Endothelial cell of umbilical vein (primary cell): ENCODE results near the gene ARHGAP10. TPM values are rescaled to one million over a fixed set of nuclear protein-coding genes. Genes with fewer than 3 reads are reported as not detected.

Experiments used
- BruUV-seq: library from RNA; stranded (reverse); fragments of 400-500 nt; replicated peaks from 2 replicates; lab custom pipeline; 2021; lab: Mats Ljungman, UMichigan
- CTCF ChIA-PET: fragments of 300-600, 350-600 bp; sonication (Branson Sonifier 250); formaldehyde crosslinking; loops from one replicate; lab custom pipeline; 2021; ENCODE audit warnings: antibody characterized with exemption, inconsistent platforms; lab: Charles Lee
- POLR2A ChIA-PET: fragments of 300-600, 350-600 bp; sonication (Branson Sonifier 250); formaldehyde crosslinking; loops from one replicate; lab custom pipeline; 2021; ENCODE audit warnings: antibody characterized with exemption, inconsistent platforms; lab: Charles Lee
- DNase-seq: peaks from one replicate; pipeline ENCODE4 v3.0.0-alpha.2; 2011; ENCODE audit warnings: low read depth, low spot score
- FAIRE-seq: peaks from 2 replicates; lab custom pipeline; 2011; peaks lifted over from hg19 to GRCh38; lab: Jason Lieb, UNC
- H2AFZ ChIP-seq: 2 replicates; pipeline ENCODE4 v1.6.0; 2012; ENCODE audit warnings: low read depth, low read length, control low read depth, inconsistent platforms
- H3K27ac ChIP-seq: 2 replicates; pipeline ENCODE4 v1.5.1; 2011; ENCODE audit warnings: low read depth, mild to moderate bottlenecking, control low read depth, low read length, moderate library complexity; ENCODE audit not compliant: insufficient read depth
- H3K27me3 ChIP-seq, 2 experiments: 2 replicates each; pipeline versions ENCODE4 v1.6.0 to v1.6.1; 2011; ENCODE audit warnings: low read length in 2 of 2, mixed read lengths in 1 of 2; ENCODE audit not compliant: control insufficient read depth in 2 of 2, insufficient read depth in 2 of 2
- H3K36me3 ChIP-seq, 2 experiments: 2 replicates in 1 of 2; 3 replicates in 1 of 2; pipeline ENCODE4 v1.5.1; 2011; ENCODE audit warnings: low read length in 2 of 2, mild to moderate bottlenecking in 1 of 2, moderate library complexity in 1 of 2; ENCODE audit not compliant: control insufficient read depth in 2 of 2, insufficient read depth in 2 of 2; ENCODE audit errors: extremely low read depth in 1 of 2
- H3K4me1 ChIP-seq: 3 replicates; pipeline ENCODE4 v1.5.1; 2011; ENCODE audit warnings: mild to moderate bottlenecking, low read length; ENCODE audit not compliant: control insufficient read depth, insufficient read depth; ENCODE audit errors: extremely low read depth
- H3K4me2 ChIP-seq: 2 replicates; pipeline ENCODE4 v1.6.1; 2011; ENCODE audit warnings: low read length, control low read depth, mixed read lengths; ENCODE audit not compliant: insufficient read depth
- H3K4me3 ChIP-seq, 3 experiments: fragments of 200-600 bp in 1 of 3; sonication (generic), shearing (Covaris generic) in 1 of 3; replicated peaks in 1 of 3; 2 replicates each; pipeline ENCODE4 v1.5.1; 2011 to 2016; ENCODE audit warnings: control low read depth in 3 of 3, low read length in 3 of 3, mild to moderate bottlenecking in 2 of 3, inconsistent platforms in 1 of 3, low read depth in 1 of 3, moderate library complexity in 1 of 3; ENCODE audit not compliant: insufficient read depth in 1 of 3
- H3K79me2 ChIP-seq: 2 replicates; pipeline ENCODE4 v1.6.0; 2012; ENCODE audit warnings: low read length, inconsistent platforms; ENCODE audit not compliant: control insufficient read depth, insufficient read depth
- H3K9ac ChIP-seq: replicated peaks from 2 replicates; pipeline ENCODE3; 2011; ENCODE audit warnings: low read length, control low read depth; ENCODE audit not compliant: insufficient read depth; ENCODE audit errors: extremely low read depth
- H3K9me1 ChIP-seq: replicated peaks from 3 replicates; pipeline ENCODE4 v1.6.0; 2011; ENCODE audit warnings: mild to moderate bottlenecking, low read length; ENCODE audit not compliant: control insufficient read depth, insufficient read depth; ENCODE audit errors: extremely low read depth
- H3K9me3 ChIP-seq: replicated peaks from 2 replicates; pipeline ENCODE4 v1.5.1; 2012; ENCODE audit warnings: low read length, inconsistent platforms; ENCODE audit not compliant: control insufficient read depth, insufficient read depth
- H4K20me1 ChIP-seq: replicated peaks from 2 replicates; pipeline ENCODE3; 2011; ENCODE audit warnings: mild to moderate bottlenecking, low read length; ENCODE audit not compliant: control insufficient read depth, insufficient read depth; ENCODE audit errors: extremely low read depth
- CTCF ChIP-seq, 2 donors: IDR thresholded peaks; 1 replicate in 1 of 2; 2 replicates in 1 of 2; pipeline ENCODE4 v1.5.1; 2011; ENCODE audit warnings: low read length in 2 of 2, mild to moderate bottlenecking in 2 of 2, moderate library complexity in 2 of 2, control low read depth in 1 of 2, inconsistent platforms in 1 of 2, low read depth in 1 of 2; ENCODE audit not compliant: insufficient read depth in 1 of 2; ENCODE audit errors: extremely low read depth in 1 of 2
- EZH2 ChIP-seq: IDR thresholded peaks from 2 replicates; pipeline ENCODE4 v1.6.1; 2012; ENCODE audit warnings: borderline replicate concordance, low read depth, mild to moderate bottlenecking, moderate library complexity, low read length, inconsistent platforms; ENCODE audit not compliant: severe bottlenecking
- FOS ChIP-seq: IDR thresholded peaks from 2 replicates; pipeline ENCODE4 v1.6.1; 2011; ENCODE audit warnings: mild to moderate bottlenecking, low read length, moderate library complexity, borderline replicate concordance; ENCODE audit not compliant: insufficient read depth
- GATA2 ChIP-seq: IDR thresholded peaks from 2 replicates; pipeline ENCODE4 v1.7.0; 2011; ENCODE audit warnings: low read depth, mild to moderate bottlenecking, moderate library complexity, mixed read lengths, low read length; ENCODE audit not compliant: insufficient read length, insufficient read depth
- JUN ChIP-seq: IDR thresholded peaks from 2 replicates; pipeline ENCODE4 v1.6.1; 2011; ENCODE audit warnings: borderline replicate concordance, low read depth; ENCODE audit not compliant: insufficient read length, insufficient read depth
- MAX ChIP-seq: IDR thresholded peaks from 2 replicates; pipeline ENCODE4 v1.6.1; 2011; ENCODE audit not compliant: insufficient read depth, insufficient read length
- MYC ChIP-seq: IDR thresholded peaks from one replicate; pipeline ENCODE4 v1.6.1; 2011; ENCODE audit warnings: mild to moderate bottlenecking, low read depth, low read length
- POLR2A ChIP-seq: IDR thresholded peaks from 2 replicates; pipeline ENCODE4 v1.6.1; 2012; ENCODE audit warnings: low read depth, mild to moderate bottlenecking, control low read depth, low read length
- POLR2AphosphoS5 ChIP-seq: IDR thresholded peaks from 2 replicates; pipeline ENCODE4 v1.6.1; 2012; ENCODE audit warnings: low read depth, mild to moderate bottlenecking, control low read depth, low read length, moderate library complexity; ENCODE audit not compliant: insufficient read depth
- dilution Hi-C: fragments of 300-500 bp; cut with MboI; formaldehyde crosslinking; loops from one replicate; pipeline ENCODE4 v1.15.0; 2019; ENCODE audit warnings: low sequenced_read_pairs; ENCODE audit not compliant: extremely low pct_ligation_motif_present
- intact Hi-C: fragments of 100-400 bp; cut with micrococcal nuclease; formaldehyde crosslinking; loops from one replicate; pipeline ENCODE4 v1.10.0; 2022
- polyA plus RNA-seq, 4 experiments: library from polyadenylated mRNA; depleted of rRNA in 3 of 4; stranded (reverse) in 3 of 4; unstranded in 1 of 4; fragments of >200 nt; gene quantifications; 2 replicates each; pipeline versions ENCODE4 v1.2.1 to v1.2.3, GENCODE V29; 2011 to 2012; ENCODE audit warnings: missing spikeins in 1 of 4
- total RNA-seq: library from RNA; stranded (reverse); gene quantifications from 2 replicates; pipeline ENCODE4 v1.2.3, GENCODE V29; 2021

ARHGAP10 gene
- total and polyA plus RNA-seq, 2 donors (not counting 3 experiments of a cell fraction or from before 2014, with no cell fraction given), result 20.4 to 36.7 TPM

- no peaks in the 10 kb centered on the region for H3K27me3 ChIP-seq
- no peaks in the 10 kb centered on the region for H3K4me1 ChIP-seq
- FAIRE-seq (no peak), DNase-seq (no peak)
- H3K4me2 ChIP-seq, result no peak overlapping the region
- ChIA-PET POLR2A (no interaction called here), CTCF (no interaction called here)
- TF ChIP-seq CTCF (IDR thresholded peaks at IDR 0.05; ENCODE audit: extremely low read depth in 1 of 2, insufficient read depth in 1 of 2, low read depth in 1 of 2, low read length in 2 of 2) (no peak), FOS (no peak), JUN (no peak), POLR2AphosphoS5 (no peak), POLR2A (no peak), GATA2 (no peak), MAX (no peak), EZH2 (no peak), MYC (no peak)
- H3K9me1 ChIP-seq, result no peaks in the 10 kb centered on the region
- H3K4me3 ChIP-seq, result no peak overlapping the region
- no peak overlapping the region for H2AFZ ChIP-seq
- H4K20me1 ChIP-seq, result no peaks in the 10 kb centered on the region
- no peak overlapping the region for H3K27ac ChIP-seq
- H3K9ac ChIP-seq, result no peak overlapping the region
- H3K36me3 ChIP-seq, result peaks cover 2 to 3% of the 10 kb centered on the region in 2 experiments
- H3K79me2 ChIP-seq, result no peaks in the 10 kb centered on the region
- H3K9me3 ChIP-seq, result no peaks in the 10 kb centered on the region
- intact Hi-C loops, result no loop called here
- dilution Hi-C loops, result no loop called here
- no TSS peak for BruUV-seq
Observed at GRCh38 chr4:148064451-148064850, 332.6 kb downstream of the ARHGAP10 start.
